ENCODE measurements around the gene SEZ6. TPM values are rescaled to one million over a fixed set of nuclear protein-coding genes. Genes with fewer than 3 reads are reported as not detected.

The SEZ6 gene
- polyA plus RNA-seq, 2 of the 4 experiments (the other 2 are of a cell fraction): not detected

DNA sequence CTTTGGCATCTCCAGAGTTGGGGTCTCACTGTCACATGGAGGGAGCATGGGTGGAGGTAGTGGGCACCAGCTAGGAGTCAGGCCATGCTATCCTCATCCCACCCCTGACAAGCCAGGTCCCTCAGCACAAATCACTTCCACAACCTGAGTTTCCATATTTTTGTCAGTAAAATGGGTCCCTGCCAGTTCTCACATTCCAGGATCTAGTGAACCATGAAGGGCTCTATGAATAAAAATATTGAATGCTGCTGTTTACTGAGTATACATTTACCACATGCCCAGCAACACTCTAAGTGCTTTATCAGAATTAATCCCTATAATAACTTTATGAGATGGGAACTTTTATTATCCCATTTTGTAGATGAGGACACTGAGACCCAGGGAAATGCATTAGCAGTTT is 16.8 kb downstream of the SEZ6 start:
- ChIA-PET POLR2A (no interaction called here), CTCF (interaction anchor here (0.9 to 1.0 kb wide), 2 partner anchors 24 to 135 kb away, joined by 3 read pairs; no protein-coding TSS in a partner anchor)
- ATAC-seq (no peak), FAIRE-seq (no peak), DNase-seq (ENCODE audit: low read depth in 1 of 2, low spot score in 1 of 2) (no peak)
- H3K27ac ChIP-seq: no peak overlapping the region
- H3K9me3 ChIP-seq: no peaks in the 10 kb centered on the region
- H3K4me2 ChIP-seq: no peak overlapping the region
- no peak for TF ChIP-seq CHD2 (IDR thresholded peaks at IDR 0.05; ENCODE audit: low read length, partially characterized antibody)
- TF ChIP-seq JUN (IDR thresholded peaks at IDR 0.05): no peak
- TF ChIP-seq, protein P1, sequence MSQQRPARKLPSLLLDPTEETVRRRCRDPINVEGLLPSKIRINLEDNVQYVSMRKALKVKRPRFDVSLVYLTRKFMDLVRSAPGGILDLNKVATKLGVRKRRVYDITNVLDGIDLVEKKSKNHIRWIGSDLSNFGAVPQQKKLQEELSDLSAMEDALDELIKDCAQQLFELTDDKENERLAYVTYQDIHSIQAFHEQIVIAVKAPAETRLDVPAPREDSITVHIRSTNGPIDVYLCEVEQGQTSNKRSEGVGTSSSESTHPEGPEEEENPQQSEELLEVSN (IDR thresholded peaks at IDR 0.05; ENCODE audit: borderline replicate concordance, low read depth): no peak
- no peak for TF ChIP-seq FOSB (CRISPR knock-in tag; IDR thresholded peaks at IDR 0.05)
- TF ChIP-seq FOSL2 (IDR thresholded peaks at IDR 0.05): no peak
- no peak for TF ChIP-seq FOSL2 (CRISPR knock-in tag; IDR thresholded peaks at IDR 0.05)
- TF ChIP-seq ZFP36 (IDR thresholded peaks at IDR 0.05; ENCODE audit: borderline replicate concordance, partially characterized antibody): no peak
- no peak for TF ChIP-seq CBX8 (IDR thresholded peaks at IDR 0.05)
- TF ChIP-seq HEYL (CRISPR knock-in tag; IDR thresholded peaks at IDR 0.05): no peak
- TF ChIP-seq EP300 (IDR thresholded peaks at IDR 0.05): no peak
- TF ChIP-seq GATA3 (IDR thresholded peaks at IDR 0.05; ENCODE audit: borderline replicate concordance): no peak
- TF ChIP-seq, protein P2, sequence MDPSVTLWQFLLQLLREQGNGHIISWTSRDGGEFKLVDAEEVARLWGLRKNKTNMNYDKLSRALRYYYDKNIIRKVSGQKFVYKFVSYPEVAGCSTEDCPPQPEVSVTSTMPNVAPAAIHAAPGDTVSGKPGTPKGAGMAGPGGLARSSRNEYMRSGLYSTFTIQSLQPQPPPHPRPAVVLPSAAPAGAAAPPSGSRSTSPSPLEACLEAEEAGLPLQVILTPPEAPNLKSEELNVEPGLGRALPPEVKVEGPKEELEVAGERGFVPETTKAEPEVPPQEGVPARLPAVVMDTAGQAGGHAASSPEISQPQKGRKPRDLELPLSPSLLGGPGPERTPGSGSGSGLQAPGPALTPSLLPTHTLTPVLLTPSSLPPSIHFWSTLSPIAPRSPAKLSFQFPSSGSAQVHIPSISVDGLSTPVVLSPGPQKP (IDR thresholded peaks at IDR 0.05; ENCODE audit: low read depth, low read length): no peak
- TF ChIP-seq BHLHE40 (IDR thresholded peaks at IDR 0.05; ENCODE audit: low read depth, low read length): no peak
- TF ChIP-seq MAFK (IDR thresholded peaks at IDR 0.05; ENCODE audit: partially characterized antibody): no peak
- TF ChIP-seq, protein P3, sequence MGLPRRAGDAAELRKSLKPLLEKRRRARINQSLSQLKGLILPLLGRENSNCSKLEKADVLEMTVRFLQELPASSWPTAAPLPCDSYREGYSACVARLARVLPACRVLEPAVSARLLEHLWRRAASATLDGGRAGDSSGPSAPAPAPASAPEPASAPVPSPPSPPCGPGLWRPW (IDR thresholded peaks at IDR 0.05): no peak
- TF ChIP-seq RFX5 (IDR thresholded peaks at IDR 0.05): no peak
- no peaks in the 10 kb centered on the region for H3K4me1 ChIP-seq
- no peak overlapping the region for H3K4me3 ChIP-seq

DNA sequence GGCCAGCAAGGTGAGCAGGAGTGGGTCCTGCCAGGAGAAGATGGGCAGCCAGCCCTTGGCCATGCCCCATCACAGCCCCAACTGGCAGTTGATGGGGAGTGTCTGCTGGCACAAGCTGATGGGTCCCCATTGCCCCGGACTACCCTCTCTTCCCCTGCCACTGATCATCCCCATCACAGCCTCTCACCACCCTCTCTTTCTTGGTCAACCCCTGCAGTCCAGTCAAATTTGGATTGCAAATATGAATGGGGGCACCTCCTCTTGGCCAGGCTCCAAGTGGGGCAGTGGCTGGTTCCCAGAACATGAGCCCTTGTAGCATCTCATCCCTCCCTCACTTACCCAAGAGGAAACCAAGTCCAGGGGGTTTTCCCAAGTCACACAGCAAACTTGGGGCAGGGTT is 17.4 kb downstream of the SEZ6 start:
- WGBS (ENCODE audit: missing lambda C conversion rate): 40% methylated on average over 1 of the region's 1 CpG
- TF ChIP-seq, protein P4, sequence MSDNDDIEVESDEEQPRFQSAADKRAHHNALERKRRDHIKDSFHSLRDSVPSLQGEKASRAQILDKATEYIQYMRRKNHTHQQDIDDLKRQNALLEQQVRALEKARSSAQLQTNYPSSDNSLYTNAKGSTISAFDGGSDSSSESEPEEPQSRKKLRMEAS (IDR thresholded peaks at IDR 0.05): no peak
- TF ChIP-seq HOXB5 (CRISPR knock-in tag; IDR thresholded peaks at IDR 0.05) (no peak), TFCP2L1 (CRISPR knock-in tag; IDR thresholded peaks at IDR 0.05) (no peak), GATA3 (IDR thresholded peaks at IDR 0.05; ENCODE audit: borderline replicate concordance) (no peak), MAFK (IDR thresholded peaks at IDR 0.05; ENCODE audit: partially characterized antibody) (no peak), HDAC2 (IDR thresholded peaks at IDR 0.05) (no peak), EP300 (IDR thresholded peaks at IDR 0.05) (no peak), NFE2L2 (conservative IDR thresholded peaks at IDR 0.05; ENCODE audit: low read length) (no peak), BHLHE40 (IDR thresholded peaks at IDR 0.05; ENCODE audit: low read depth, low read length) (no peak), SREBF2 (IDR thresholded peaks at IDR 0.05) (no peak), JUNB (IDR thresholded peaks at IDR 0.05) (no peak), HEYL (CRISPR knock-in tag; IDR thresholded peaks at IDR 0.05) (no peak), MAZ (IDR thresholded peaks at IDR 0.05; ENCODE audit: borderline replicate concordance, low read depth, low read length) (no peak)
- TF ChIP-seq, protein P5, sequence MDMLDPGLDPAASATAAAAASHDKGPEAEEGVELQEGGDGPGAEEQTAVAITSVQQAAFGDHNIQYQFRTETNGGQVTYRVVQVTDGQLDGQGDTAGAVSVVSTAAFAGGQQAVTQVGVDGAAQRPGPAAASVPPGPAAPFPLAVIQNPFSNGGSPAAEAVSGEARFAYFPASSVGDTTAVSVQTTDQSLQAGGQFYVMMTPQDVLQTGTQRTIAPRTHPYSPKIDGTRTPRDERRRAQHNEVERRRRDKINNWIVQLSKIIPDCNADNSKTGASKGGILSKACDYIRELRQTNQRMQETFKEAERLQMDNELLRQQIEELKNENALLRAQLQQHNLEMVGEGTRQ (IDR thresholded peaks at IDR 0.05): no peak
- TF ChIP-seq, protein P3 (IDR thresholded peaks at IDR 0.05): no peak
- TF ChIP-seq, protein P1 (IDR thresholded peaks at IDR 0.05; ENCODE audit: borderline replicate concordance, low read depth): no peak
- TF ChIP-seq, protein P6, sequence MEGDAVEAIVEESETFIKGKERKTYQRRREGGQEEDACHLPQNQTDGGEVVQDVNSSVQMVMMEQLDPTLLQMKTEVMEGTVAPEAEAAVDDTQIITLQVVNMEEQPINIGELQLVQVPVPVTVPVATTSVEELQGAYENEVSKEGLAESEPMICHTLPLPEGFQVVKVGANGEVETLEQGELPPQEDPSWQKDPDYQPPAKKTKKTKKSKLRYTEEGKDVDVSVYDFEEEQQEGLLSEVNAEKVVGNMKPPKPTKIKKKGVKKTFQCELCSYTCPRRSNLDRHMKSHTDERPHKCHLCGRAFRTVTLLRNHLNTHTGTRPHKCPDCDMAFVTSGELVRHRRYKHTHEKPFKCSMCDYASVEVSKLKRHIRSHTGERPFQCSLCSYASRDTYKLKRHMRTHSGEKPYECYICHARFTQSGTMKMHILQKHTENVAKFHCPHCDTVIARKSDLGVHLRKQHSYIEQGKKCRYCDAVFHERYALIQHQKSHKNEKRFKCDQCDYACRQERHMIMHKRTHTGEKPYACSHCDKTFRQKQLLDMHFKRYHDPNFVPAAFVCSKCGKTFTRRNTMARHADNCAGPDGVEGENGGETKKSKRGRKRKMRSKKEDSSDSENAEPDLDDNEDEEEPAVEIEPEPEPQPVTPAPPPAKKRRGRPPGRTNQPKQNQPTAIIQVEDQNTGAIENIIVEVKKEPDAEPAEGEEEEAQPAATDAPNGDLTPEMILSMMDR (IDR thresholded peaks at IDR 0.05): no peak
- TF ChIP-seq, protein P7, sequence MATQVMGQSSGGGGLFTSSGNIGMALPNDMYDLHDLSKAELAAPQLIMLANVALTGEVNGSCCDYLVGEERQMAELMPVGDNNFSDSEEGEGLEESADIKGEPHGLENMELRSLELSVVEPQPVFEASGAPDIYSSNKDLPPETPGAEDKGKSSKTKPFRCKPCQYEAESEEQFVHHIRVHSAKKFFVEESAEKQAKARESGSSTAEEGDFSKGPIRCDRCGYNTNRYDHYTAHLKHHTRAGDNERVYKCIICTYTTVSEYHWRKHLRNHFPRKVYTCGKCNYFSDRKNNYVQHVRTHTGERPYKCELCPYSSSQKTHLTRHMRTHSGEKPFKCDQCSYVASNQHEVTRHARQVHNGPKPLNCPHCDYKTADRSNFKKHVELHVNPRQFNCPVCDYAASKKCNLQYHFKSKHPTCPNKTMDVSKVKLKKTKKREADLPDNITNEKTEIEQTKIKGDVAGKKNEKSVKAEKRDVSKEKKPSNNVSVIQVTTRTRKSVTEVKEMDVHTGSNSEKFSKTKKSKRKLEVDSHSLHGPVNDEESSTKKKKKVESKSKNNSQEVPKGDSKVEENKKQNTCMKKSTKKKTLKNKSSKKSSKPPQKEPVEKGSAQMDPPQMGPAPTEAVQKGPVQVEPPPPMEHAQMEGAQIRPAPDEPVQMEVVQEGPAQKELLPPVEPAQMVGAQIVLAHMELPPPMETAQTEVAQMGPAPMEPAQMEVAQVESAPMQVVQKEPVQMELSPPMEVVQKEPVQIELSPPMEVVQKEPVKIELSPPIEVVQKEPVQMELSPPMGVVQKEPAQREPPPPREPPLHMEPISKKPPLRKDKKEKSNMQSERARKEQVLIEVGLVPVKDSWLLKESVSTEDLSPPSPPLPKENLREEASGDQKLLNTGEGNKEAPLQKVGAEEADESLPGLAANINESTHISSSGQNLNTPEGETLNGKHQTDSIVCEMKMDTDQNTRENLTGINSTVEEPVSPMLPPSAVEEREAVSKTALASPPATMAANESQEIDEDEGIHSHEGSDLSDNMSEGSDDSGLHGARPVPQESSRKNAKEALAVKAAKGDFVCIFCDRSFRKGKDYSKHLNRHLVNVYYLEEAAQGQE (IDR thresholded peaks at IDR 0.05): no peak
- TF ChIP-seq, protein P8, sequence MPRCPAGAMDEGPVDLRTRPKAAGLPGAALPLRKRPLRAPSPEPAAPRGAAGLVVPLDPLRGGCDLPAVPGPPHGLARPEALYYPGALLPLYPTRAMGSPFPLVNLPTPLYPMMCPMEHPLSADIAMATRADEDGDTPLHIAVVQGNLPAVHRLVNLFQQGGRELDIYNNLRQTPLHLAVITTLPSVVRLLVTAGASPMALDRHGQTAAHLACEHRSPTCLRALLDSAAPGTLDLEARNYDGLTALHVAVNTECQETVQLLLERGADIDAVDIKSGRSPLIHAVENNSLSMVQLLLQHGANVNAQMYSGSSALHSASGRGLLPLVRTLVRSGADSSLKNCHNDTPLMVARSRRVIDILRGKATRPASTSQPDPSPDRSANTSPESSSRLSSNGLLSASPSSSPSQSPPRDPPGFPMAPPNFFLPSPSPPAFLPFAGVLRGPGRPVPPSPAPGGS (IDR thresholded peaks at IDR 0.05): no peak
- no peak overlapping the region for H3K27ac ChIP-seq
- FAIRE-seq (no peak), ATAC-seq (no peak), DNase-seq (ENCODE audit: low read depth in 1 of 2, low spot score in 1 of 2) (no peak)
- no peaks in the 10 kb centered on the region for H3K4me1 ChIP-seq
- POLR2A ChIA-PET: no interaction called here
- H3K4me3 ChIP-seq: no peak overlapping the region
- CTCF ChIA-PET: interaction anchor here (1.0 kb wide), 1 partner anchor 23 kb away, joined by 3 read pairs; no protein-coding TSS in a partner anchor
- H3K4me2 ChIP-seq: no peak overlapping the region
- H3K9me3 ChIP-seq: no peaks in the 10 kb centered on the region
